ENCODE results near the gene GRAP.
"Not testable (repeated sequence)": the region's sequence is repeated elsewhere in the genome, so short reads cannot be mapped to it uniquely, and the experiment has no call there.

DNA sequence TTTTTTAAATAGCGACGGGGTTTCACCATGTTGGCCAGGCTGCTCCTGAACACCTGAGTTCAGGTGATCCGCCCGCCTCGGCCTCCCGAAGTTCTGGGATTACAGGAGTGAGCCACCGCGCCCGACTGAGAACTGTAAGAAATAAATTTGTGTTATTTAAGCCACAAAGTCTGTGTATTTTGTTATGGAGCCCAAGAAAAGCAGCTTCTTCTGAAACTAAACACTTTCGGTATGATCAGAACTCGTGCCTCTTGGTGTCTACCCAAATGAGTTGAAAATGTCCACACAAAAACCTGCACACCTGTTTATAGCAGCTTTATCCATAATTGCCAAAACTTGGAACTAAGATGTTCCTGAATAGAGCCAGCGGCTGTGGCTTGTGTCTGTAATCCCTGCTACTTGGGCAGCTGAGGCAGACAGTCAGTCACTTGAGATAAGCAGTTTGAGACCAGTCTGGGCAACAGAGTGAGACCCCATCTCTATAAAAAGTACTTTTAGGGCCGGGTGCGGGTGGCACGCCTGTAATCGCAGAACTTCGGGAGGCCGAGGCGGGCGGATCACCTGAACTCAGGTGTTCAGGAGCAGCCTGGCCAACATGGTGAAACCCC is 16.1 kb upstream of the GRAP start:
- not testable (repeated sequence) for TF ChIP-seq POLR2AphosphoS5 (IDR thresholded peaks at IDR 0.05; ENCODE audit: borderline replicate concordance, low read depth, low read length); EZH2 (IDR thresholded peaks at IDR 0.05)

Measured in SK-N-MC (cell line).